GM10266 (cell line): ENCODE results near the gene SPAG9.
A peak's percentile ranks its signal among the peaks of the same experiment; 100 is the strongest.

Source experiments
- DNase-seq: peaks from one replicate; pipeline ENCODE4 v3.0.0; 2012; ENCODE audit errors: extremely low spot score
- TF ChIP-seq, protein P1 (sequence below): IDR thresholded peaks from 2 replicates; pipeline ENCODE4 v1.5.1; 2012; ENCODE audit warnings: mild to moderate bottlenecking, low read depth; ENCODE audit not compliant: control insufficient read depth, insufficient read depth; ENCODE audit errors: missing control alignments

The SPAG9 gene

DNA sequence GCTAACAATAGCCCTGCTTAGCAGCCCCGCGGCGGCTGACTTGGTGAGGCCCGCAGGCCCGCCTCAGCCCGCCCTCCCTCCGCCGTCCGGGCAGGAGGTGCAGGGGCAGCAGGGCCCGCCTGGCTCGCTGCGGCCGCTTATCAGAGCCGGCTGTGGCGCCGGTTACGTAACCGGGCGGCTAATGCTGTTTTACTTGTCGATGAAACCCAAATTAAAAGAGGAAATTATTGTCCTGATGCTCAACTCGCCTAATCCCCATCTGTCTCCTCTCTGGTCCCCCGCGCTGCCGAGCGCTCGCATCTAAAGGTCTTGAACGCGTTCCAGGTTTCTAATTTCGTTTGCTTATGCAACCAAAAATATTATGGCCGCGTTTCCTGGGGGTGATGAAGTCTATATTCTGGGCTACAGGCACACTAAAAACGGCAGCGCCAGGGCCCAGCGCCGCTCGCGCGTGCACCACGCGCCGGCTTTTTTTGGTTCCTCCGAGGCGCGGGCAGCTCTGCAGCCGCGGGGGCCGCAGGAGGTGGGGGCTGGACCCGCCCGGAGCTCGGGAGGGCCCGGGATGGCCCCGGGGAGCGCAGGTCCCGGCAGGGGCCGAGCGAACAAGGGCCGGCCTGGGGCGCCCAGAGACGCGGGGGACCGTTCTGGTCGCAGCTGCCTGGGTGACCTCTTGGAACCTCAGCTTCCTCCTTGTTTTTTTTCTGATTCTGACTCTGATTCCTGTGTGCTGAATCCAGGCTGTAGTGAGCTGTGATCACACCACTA is 189.3 kb downstream of the SPAG9 start:
- DNase-seq: peak; percentile 66
- TF ChIP-seq, protein P1, sequence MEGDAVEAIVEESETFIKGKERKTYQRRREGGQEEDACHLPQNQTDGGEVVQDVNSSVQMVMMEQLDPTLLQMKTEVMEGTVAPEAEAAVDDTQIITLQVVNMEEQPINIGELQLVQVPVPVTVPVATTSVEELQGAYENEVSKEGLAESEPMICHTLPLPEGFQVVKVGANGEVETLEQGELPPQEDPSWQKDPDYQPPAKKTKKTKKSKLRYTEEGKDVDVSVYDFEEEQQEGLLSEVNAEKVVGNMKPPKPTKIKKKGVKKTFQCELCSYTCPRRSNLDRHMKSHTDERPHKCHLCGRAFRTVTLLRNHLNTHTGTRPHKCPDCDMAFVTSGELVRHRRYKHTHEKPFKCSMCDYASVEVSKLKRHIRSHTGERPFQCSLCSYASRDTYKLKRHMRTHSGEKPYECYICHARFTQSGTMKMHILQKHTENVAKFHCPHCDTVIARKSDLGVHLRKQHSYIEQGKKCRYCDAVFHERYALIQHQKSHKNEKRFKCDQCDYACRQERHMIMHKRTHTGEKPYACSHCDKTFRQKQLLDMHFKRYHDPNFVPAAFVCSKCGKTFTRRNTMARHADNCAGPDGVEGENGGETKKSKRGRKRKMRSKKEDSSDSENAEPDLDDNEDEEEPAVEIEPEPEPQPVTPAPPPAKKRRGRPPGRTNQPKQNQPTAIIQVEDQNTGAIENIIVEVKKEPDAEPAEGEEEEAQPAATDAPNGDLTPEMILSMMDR: no peak

DNA sequence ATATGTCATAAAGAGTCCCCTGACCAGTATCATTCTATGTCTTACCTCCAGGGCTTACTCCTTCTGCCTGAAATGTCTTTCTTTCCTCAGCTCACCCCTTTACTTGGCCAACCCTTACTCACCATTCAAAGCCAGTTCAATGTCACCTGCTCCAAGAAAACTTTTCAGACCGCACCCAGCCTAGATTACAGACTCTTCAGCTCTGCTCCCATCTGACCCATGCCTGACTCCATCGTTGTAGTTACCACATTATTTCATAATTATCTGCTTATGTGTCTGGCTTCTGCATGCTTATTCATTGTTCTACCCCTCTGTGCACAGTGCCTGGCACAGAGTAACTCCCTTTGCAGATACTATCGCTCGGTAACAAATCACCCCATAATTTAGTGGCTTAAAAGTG is 192.0 kb downstream of the SPAG9 start:
- TF ChIP-seq, protein P1: no peak
- DNase-seq: no peak

DNA sequence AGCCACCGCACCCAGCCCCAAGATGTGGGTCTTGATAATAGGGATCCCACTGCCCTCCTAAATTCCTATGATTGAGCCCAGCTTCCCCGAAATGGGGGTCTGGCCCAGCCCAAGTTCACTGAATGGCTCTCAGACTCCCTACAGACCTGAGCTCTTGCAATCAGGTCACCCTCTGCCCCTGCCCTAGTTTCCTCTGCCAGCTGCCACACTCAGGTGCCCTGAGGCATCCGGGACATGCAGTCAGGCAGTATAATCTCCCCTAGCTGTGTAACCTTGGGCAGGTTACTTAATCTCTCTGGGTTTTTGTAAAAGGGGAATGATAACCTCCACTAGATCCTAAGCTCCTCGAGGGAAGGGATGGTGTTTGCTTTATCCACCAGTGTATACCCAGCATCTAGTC is 193.4 kb downstream of the SPAG9 start:
- TF ChIP-seq, protein P1: no peak
- no peak for DNase-seq

DNA sequence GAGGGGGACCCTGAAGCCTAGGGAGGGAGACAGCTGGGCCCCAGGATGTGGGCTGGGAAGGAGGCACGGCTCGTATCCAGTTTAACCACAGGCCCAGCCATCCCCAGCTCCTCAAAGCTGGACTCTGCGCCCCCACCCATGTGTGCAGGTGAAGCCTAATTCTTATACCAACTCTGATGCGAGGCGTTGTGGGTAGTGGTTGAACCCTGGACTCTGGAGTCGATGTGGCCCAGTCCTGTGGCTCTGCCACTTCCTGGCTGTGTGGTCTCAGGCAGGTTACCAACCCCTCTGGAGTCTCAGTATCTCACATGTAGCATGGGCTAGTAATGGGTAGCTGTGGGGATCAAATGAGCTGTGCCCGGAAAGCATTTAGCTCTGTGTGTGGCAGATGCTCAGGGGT is 194.1 kb downstream of the SPAG9 start:
- TF ChIP-seq, protein P1: no peak
- DNase-seq: no peak

DNA sequence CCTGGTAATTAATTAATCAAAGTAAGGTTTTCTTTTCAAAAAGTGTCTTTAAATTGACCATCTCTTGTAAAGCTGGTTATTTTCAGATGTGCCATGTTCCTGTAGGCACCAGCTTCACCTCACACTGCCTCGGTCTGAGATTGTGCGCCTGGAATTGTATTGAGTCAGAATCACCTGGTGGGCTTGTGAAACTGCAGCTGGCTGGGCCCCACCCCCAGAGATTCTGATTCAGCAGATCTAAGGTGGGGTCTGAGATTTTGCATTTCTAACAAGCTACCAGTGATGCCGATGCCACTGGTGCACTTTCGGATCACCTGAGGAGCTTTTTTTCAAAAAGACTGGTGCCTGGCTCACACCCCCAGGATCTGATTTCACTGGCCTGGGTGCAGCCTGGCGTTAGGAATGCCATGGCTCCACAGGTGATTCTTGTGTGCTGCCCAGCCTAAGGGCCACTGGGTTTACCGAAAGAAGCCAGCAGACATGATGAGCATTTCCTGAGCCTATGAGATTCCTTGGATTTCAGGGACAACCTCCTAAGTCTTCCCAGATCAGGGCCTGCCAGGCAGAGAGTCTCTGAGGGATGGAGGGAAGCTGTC is 195.3 kb downstream of the SPAG9 start:
- TF ChIP-seq, protein P1: no peak
- DNase-seq: no peak

DNA sequence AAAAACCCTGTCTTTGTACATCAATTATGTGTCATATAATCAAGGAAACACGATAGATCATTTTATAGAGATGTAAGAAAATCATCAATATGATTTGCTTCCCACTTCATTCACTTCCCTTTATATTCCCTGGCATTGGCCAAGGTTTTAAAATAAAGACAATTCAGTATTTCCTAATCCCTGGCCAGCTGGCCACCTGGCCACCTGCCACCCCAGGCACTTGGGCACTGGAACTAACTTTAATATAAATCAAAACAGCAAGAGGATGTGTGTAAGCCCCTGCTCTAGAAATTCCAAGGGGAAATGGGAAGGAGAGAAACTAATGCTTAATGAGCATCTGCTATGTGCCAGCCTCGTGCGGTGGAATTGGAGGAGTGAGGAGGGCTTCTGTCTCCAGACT is 195.9 kb downstream of the SPAG9 start:
- TF ChIP-seq, protein P1: no peak
- DNase-seq: no peak

DNA sequence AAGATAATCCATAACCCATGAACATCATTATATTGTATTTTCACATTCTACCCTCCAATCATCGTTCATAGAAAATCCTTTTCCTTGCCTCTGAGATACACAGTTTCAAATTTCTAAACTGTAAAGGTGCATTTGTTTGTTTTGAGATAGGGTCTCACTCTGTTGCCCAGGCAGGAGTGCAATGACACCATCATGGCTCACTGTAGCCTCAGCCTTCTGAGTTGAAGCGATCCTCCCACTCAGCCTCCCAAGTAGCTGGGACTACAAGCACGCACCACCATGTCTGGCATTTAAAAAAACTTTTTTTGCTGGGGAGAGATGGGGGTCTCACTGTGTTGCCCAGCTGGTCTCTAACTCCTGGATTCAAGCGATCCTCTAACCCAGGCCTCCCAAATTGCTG is 196.4 kb downstream of the SPAG9 start:
- TF ChIP-seq, protein P1: no peak
- no peak for DNase-seq
